Skeletal muscle tissue (tissue), 4 donors: ENCODE results near the gene EPHA6. TPM values are rescaled to one million over a fixed set of nuclear protein-coding genes. Genes with fewer than 3 reads are reported as not detected.

Experiments
- H3K27ac ChIP-seq: one replicate; pipeline ENCODE4 v1.7.0; 2013; ENCODE audit warnings: mild to moderate bottlenecking, low read depth, low read length, inconsistent platforms
- H3K27me3 ChIP-seq, 3 donors: one replicate each; pipeline ENCODE4 v1.7.0; 2013; ENCODE audit warnings: low read length in 3 of 3; ENCODE audit not compliant: control insufficient read depth in 3 of 3, insufficient read depth in 3 of 3
- H3K36me3 ChIP-seq, 3 donors: one replicate each; pipeline ENCODE4 v1.7.0; 2013; ENCODE audit warnings: low read length in 3 of 3; ENCODE audit not compliant: control insufficient read depth in 3 of 3, insufficient read depth in 3 of 3
- H3K4me1 ChIP-seq, 3 donors: one replicate each; pipeline ENCODE4 v1.7.0; 2013; ENCODE audit warnings: low read length in 3 of 3, mild to moderate bottlenecking in 3 of 3; ENCODE audit not compliant: control insufficient read depth in 3 of 3, insufficient read depth in 3 of 3
- H3K4me3 ChIP-seq, 3 donors: one replicate each; pipeline ENCODE4 v1.7.0; 2013; ENCODE audit warnings: low read length in 3 of 3
- H3K9ac ChIP-seq, 3 donors: one replicate each; pipeline ENCODE4 v1.7.0; 2013; ENCODE audit warnings: low read length in 3 of 3, mild to moderate bottlenecking in 3 of 3, moderate library complexity in 2 of 3, low read depth in 1 of 3
- H3K9me3 ChIP-seq, 3 donors: one replicate each; pipeline ENCODE4 v1.7.0; 2013; ENCODE audit warnings: low read length in 3 of 3; ENCODE audit not compliant: control insufficient read depth in 3 of 3
- total RNA-seq: library from RNA; depleted of rRNA; stranded (reverse); fragments of >200 nt; gene quantifications from one replicate; pipeline ENCODE4 v1.2.3, GENCODE V29; 2014
- donor health status: Osteomylitis.

EPHA6 gene
- total RNA-seq, 1 donor from 2014 or later: 0.52 TPM

DNA sequence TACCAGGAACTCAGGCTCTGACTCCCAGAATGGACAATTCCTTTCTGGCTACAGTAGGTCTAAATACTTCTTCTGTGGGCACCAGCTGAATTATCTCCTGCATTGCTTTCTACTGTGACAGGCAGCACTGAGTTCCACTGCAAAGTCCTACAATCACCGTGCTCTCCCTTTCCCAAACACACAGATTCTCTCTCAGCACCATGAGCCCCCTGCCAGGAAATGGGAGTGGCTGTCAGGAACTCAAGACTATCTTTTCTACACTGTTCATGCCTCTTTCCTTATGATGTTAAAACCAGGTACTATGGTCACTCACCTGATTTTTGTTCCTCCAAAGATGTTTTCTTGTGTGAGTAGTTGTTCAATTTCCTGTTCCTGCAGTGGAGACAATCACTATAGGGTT lies 383.4 kb downstream of the EPHA6 start:
- no peaks in the 10 kb centered on the region for H3K9me3 ChIP-seq
- H3K27ac ChIP-seq: no peak overlapping the region
- no peaks in the 10 kb centered on the region for H3K27me3 ChIP-seq
- H3K36me3 ChIP-seq: no peaks in the 10 kb centered on the region
- H3K4me1 ChIP-seq: no peaks in the 10 kb centered on the region
- no peak overlapping the region for H3K9ac ChIP-seq
- no peak overlapping the region for H3K4me3 ChIP-seq

DNA sequence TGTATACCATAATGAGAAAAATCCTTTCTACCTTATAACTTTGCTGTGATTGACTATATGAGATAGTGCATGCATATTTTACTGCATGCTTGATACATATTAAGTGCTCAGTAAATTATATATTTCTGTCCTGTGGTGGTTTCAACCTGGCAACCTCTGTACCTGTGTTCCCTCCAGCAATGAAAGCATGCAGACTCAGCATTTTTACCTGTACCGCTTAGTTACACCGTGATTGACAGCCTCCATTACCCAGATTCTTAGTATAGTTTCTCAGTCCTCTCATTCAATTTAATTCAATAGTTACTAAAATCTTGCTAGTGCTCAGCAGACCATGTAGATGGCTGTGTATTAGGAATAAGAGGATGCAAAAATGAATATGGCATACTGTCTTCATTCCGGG lies 386.0 kb downstream of the EPHA6 start:
- no peaks in the 10 kb centered on the region for H3K9me3 ChIP-seq
- H3K4me3 ChIP-seq: no peak overlapping the region
- H3K27ac ChIP-seq: no peak overlapping the region

DNA sequence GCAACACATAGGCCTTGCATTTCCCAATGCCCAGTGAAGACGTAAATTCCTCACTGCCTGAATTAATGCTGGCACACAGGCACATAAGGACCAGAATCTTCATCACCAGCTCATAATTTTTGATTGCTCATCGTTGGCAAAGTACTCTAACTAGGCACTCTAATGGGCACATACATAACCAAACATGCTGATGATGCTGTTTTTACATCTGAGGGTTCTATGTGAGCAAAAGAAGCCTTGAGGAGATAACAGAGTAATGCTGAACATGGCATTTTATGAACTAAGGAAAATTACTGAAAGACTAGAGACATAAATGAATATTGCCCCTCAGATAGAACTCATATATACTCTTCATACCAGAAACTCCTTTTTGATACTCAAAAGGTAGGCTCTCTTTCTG lies 387.4 kb downstream of the EPHA6 start:
- Histone ChIP-seq H3K9ac (no peak overlapping the region), H3K27me3 (no peaks in the 10 kb centered on the region), H3K9me3 (no peaks in the 10 kb centered on the region), H3K36me3 (no peaks in the 10 kb centered on the region), H3K4me1 (no peaks in the 10 kb centered on the region), H3K4me3 (no peak overlapping the region), H3K27ac (no peak overlapping the region)

More for the DNA sequence above, 386.0 kb downstream of the EPHA6 start:
- Histone ChIP-seq H3K36me3 (no peaks in the 10 kb centered on the region), H3K4me1 (no peaks in the 10 kb centered on the region), H3K9ac (no peak overlapping the region), H3K27me3 (no peaks in the 10 kb centered on the region)

DNA sequence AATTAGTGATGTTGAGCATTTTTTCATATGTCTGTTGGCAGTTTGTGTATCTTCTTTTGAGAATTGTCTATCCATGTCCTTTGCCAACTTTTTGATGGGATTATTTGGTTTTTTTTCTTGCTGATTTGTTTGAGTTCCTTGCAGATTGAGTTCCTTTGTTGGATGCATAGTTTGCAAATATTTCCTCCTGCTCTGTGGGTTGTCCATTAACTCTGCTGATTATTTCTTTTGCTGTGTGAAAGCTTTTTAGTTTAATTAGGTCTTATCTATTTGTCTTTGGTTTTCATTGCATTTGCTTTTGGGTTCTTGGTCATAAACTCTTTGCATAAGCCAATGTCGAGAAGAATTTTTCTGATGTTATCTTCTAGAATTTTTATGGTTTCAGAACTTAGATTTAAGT lies 414.6 kb downstream of the EPHA6 start:
- Histone ChIP-seq H3K9ac (no peak overlapping the region), H3K4me1 (no peaks in the 10 kb centered on the region), H3K27ac (no peak overlapping the region), H3K36me3 (no peaks in the 10 kb centered on the region), H3K27me3 (no peaks in the 10 kb centered on the region), H3K4me3 (no peak overlapping the region), H3K9me3 (no peaks in the 10 kb centered on the region)

DNA sequence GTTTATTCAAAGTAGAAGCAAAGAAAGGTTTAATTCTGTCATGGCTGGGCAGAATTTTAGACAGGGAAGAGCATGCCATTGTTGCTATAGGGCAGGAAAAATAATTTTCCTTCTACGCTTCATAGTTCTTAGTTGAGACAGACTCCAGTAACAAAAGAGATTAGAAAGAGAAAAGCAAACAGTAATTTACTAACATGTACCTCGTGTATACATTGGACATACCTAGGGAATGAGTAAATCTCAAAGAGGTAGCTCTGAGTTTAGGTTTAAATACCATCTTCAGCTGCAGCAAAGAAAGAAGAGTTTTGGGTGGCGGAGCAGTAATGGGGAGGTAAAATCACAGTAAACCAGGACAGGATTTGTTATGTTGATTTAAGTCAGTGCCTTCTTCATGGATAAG lies 416.1 kb downstream of the EPHA6 start:
- no peak overlapping the region for H3K27ac ChIP-seq
- H3K36me3 ChIP-seq: no peaks in the 10 kb centered on the region
- H3K9me3 ChIP-seq: no peaks in the 10 kb centered on the region
- no peaks in the 10 kb centered on the region for H3K27me3 ChIP-seq
- H3K4me1 ChIP-seq: no peaks in the 10 kb centered on the region
- H3K4me3 ChIP-seq: no peak overlapping the region
- H3K9ac ChIP-seq: no peak overlapping the region

DNA sequence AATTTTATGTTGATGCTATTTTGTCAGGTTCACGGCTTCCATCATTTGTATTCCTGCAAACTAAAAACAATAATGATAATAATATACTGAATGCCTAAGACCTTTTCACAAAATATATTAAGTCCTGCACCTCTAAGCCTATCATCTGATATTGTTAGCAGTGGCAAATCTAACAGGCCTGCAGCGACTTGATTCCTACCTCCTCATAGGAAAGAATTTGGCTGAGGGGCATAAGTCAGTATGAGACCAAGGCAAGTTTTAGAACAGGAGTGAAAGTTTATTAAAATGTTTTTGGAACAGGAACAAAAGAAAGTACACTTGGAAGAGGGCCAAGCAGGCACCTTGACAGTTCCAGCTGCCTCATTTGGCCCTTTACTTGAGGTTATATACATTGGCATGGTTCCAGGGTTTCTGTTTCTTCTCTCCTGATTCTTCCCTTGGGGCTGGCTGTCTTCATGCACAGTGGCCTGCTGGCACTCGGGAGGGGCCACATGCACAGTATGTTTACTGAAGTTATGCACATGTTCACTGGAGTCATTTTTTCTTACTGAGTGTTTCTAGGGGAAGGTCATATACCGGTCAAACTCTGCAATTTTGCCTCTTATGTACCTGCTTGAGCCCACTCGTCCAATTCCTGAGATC lies 418.1 kb downstream of the EPHA6 start:
- Histone ChIP-seq H3K4me1 (no peaks in the 10 kb centered on the region), H3K4me3 (no peak overlapping the region), H3K9me3 (no peaks in the 10 kb centered on the region), H3K27me3 (no peaks in the 10 kb centered on the region), H3K27ac (no peak overlapping the region), H3K36me3 (no peaks in the 10 kb centered on the region), H3K9ac (no peak overlapping the region)

DNA sequence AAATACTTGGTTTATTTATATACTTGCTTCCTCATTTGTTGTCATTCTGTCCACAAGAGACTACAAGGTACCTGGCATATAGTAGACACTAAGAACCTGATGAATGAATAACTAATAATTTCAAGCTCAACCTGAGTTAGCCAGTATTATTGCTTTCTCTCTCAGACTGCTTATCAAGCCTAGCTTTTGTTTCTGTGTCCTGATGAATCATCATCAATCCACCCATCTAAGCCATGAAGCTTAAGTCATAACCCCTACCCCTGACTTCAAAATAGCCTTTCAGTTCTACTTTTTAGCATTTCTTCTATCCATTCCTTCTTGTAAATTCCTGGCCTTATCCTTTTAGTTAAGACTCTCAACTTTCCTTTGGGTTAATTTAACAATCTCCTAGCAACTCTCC lies 420.8 kb downstream of the EPHA6 start:
- H3K36me3 ChIP-seq: no peaks in the 10 kb centered on the region
- H3K9ac ChIP-seq: no peak overlapping the region
- no peak overlapping the region for H3K27ac ChIP-seq
- H3K4me3 ChIP-seq: no peak overlapping the region
- no peaks in the 10 kb centered on the region for H3K9me3 ChIP-seq
- no peaks in the 10 kb centered on the region for H3K4me1 ChIP-seq
- no peaks in the 10 kb centered on the region for H3K27me3 ChIP-seq

DNA sequence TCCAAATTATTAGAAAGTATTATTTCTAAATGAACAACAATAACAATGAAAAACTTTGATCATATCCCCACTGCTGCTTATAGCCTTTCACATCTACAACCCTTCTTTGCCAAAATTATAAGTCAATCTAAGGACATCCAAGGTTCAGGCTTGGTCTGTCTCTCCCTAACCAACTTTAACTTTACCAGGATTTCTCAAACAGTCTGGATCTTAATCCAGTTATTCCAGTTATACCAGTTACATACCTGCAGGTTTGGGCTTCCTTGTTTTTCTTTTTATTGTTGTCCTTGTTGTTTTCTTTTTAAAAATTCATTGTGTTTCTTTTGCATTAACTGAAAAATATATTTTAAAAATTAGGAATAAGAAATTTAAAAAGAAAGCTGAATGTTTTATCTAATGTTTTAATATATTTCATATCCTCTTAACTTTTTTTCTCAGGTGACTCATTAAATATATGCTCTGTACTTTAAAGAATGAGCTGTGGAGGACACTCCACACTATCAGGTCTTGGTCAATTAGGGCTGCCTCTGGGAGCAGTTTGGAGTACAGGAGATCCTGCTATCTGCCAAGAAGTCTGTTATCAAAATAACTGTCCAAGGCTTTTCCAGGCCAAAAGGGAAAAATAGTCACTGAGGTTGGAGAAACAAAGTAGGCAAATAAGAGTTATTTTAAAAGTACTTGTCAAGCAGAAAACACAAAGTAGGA lies 421.4 kb downstream of the EPHA6 start:
- Histone ChIP-seq H3K4me1 (no peaks in the 10 kb centered on the region), H3K9me3 (no peaks in the 10 kb centered on the region), H3K36me3 (no peaks in the 10 kb centered on the region), H3K27ac (no peak overlapping the region), H3K9ac (no peak overlapping the region), H3K27me3 (no peaks in the 10 kb centered on the region), H3K4me3 (no peak overlapping the region)

DNA sequence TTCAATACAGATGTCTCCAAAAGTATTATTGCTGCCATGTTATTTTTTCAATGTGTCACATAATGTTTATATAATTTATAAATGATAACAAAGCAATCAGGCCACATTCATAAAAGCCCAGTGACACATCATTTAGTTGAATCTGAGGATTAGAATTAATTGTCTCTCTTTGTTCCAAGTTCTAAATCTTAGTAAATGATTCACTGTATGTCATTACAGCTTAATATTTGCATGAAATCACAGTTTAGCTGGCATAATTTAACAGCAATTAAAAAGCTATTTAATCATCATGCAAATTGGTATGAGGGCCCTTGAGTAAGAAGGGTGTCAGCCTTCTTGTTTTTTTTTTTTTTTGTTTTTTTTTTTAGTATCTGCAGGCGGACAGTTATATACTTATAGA lies 427.0 kb downstream of the EPHA6 start:
- Histone ChIP-seq H3K27me3 (no peaks in the 10 kb centered on the region), H3K4me3 (no peak overlapping the region), H3K27ac (no peak overlapping the region), H3K9me3 (no peaks in the 10 kb centered on the region), H3K36me3 (no peaks in the 10 kb centered on the region), H3K4me1 (no peaks in the 10 kb centered on the region), H3K9ac (no peak overlapping the region)

DNA sequence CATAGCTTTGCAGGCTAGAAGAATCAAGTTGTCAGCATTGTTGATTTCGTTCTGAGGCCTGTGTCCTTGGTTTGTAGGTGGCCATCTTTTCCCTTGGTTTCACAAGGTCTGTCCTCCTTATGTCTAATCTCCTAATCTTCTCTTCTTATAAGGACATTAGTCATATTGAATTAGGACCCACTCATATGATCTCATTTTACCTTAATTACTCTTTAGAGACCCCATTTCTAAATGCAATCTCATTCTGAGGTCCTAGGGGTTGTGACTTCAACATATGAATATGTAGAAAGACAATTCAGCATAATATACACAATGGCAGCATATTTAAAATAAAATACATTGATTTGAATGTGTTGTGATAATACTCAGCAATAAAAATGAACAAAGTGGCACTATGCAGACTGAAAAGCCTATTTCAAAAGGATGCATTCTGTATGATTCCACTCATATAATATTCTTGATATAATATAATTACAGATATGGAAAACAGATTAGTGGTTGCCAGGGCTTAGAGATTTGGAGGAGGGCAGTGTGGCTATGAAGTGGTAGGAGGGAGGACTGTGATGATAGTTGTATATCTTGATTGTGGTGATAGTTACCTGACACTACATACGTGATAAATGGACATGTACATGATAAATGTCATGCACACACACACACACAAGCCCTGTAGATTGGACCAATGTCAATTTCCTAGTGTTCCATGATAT lies 431.0 kb downstream of the EPHA6 start:
- no peak overlapping the region for H3K9ac ChIP-seq
- H3K4me1 ChIP-seq: no peaks in the 10 kb centered on the region
- H3K27me3 ChIP-seq: no peaks in the 10 kb centered on the region
- H3K9me3 ChIP-seq: no peaks in the 10 kb centered on the region
- H3K4me3 ChIP-seq: no peak overlapping the region
- H3K36me3 ChIP-seq: no peaks in the 10 kb centered on the region
- H3K27ac ChIP-seq: no peak overlapping the region
